Measurements from ENCODE around the gene CCN2. TPM values are rescaled to one million over a fixed set of nuclear protein-coding genes. Genes with fewer than 3 reads are reported as not detected.

CCN2 gene
- total RNA-seq, 2 donors from 2014 or later = 19.4 to 115 TPM

GRCh38 chr6:131972741-131973140, 21.6 kb upstream of the CCN2 start:
- no peak overlapping the region for H3K4me3 ChIP-seq
- TF ChIP-seq CTCF (IDR thresholded peaks at IDR 0.05) = no peak
- no peaks in the 10 kb centered on the region for H3K27me3 ChIP-seq
- no peaks in the 10 kb centered on the region for H3K9me3 ChIP-seq
- DNase-seq = no peak
- H3K36me3 ChIP-seq = no peaks in the 10 kb centered on the region
- H3K9ac ChIP-seq (ENCODE audit: low read depth in 2 of 2, low read length in 2 of 2) = no peak overlapping the region
- no peak overlapping the region for H3K27ac ChIP-seq
- no peaks in the 10 kb centered on the region for H3K4me1 ChIP-seq
- intact Hi-C loops (cut with DNase I) = no loop called here

- DNase-seq = no peak
- H3K9me3 ChIP-seq = no peaks in the 10 kb centered on the region
- H3K27ac ChIP-seq = no peak overlapping the region
- no peaks in the 10 kb centered on the region for H3K27me3 ChIP-seq
- no peak overlapping the region for H3K4me3 ChIP-seq
- H3K36me3 ChIP-seq = no peaks in the 10 kb centered on the region
- H3K9ac ChIP-seq (ENCODE audit: low read depth in 2 of 2, low read length in 2 of 2) = no peak overlapping the region
- TF ChIP-seq CTCF (IDR thresholded peaks at IDR 0.05) = no peak
- H3K4me1 ChIP-seq = no peaks in the 10 kb centered on the region
- intact Hi-C loops (cut with DNase I) = no loop called here
Observed at GRCh38 chr6:131970076-131970859, 19.1 kb upstream of the CCN2 start.

- no peaks in the 10 kb centered on the region for H3K4me1 ChIP-seq
- H3K27me3 ChIP-seq = no peaks in the 10 kb centered on the region
- no peak for TF ChIP-seq CTCF (IDR thresholded peaks at IDR 0.05)
- no peaks in the 10 kb centered on the region for H3K36me3 ChIP-seq
- intact Hi-C loops (cut with DNase I) = no loop called here
- DNase-seq = no peak
- H3K9ac ChIP-seq (ENCODE audit: low read depth in 2 of 2, low read length in 2 of 2) = no peak overlapping the region
- no peak overlapping the region for H3K27ac ChIP-seq
- no peaks in the 10 kb centered on the region for H3K9me3 ChIP-seq
- H3K4me3 ChIP-seq = no peak overlapping the region
Observed at GRCh38 chr6:131968656-131969055, 17.5 kb upstream of the CCN2 start.

- DNase-seq = no peak
- Histone ChIP-seq H3K36me3 (no peaks in the 10 kb centered on the region), H3K9me3 (no peaks in the 10 kb centered on the region), H3K9ac (ENCODE audit: low read depth in 2 of 2, low read length in 2 of 2) (no peak overlapping the region), H3K4me1 (no peaks in the 10 kb centered on the region), H3K27me3 (no peaks in the 10 kb centered on the region), H3K4me3 (no peak overlapping the region), H3K27ac (no peak overlapping the region)
- no peak for TF ChIP-seq CTCF (IDR thresholded peaks at IDR 0.05)
- intact Hi-C loops (cut with DNase I) = no loop called here
Observed at GRCh38 chr6:131967948-131968347, 16.8 kb upstream of the CCN2 start.

- no peaks in the 10 kb centered on the region for H3K36me3 ChIP-seq
- H3K9ac ChIP-seq (ENCODE audit: low read depth in 2 of 2, low read length in 2 of 2) = no peak overlapping the region
- no peak for TF ChIP-seq CTCF (IDR thresholded peaks at IDR 0.05)
- H3K4me1 ChIP-seq = no peaks in the 10 kb centered on the region
- no peak overlapping the region for H3K27ac ChIP-seq
- DNase-seq = no peak
- no peaks in the 10 kb centered on the region for H3K9me3 ChIP-seq
- intact Hi-C loops (cut with DNase I) = no loop called here
- H3K4me3 ChIP-seq = no peak overlapping the region
- no peaks in the 10 kb centered on the region for H3K27me3 ChIP-seq
Observed at GRCh38 chr6:131966443-131966842, 15.3 kb upstream of the CCN2 start.
